ENCODE results near the gene COL4A3. TPM values are rescaled to one million over a fixed set of nuclear protein-coding genes. Genes with fewer than 3 reads are reported as not detected.
"Not testable (repeated sequence)": the region's sequence is repeated elsewhere in the genome, so short reads cannot be mapped to it uniquely, and the experiment has no call there.

Gene COL4A3
- total RNA-seq, 1 donor from 2014 or later, result under 0.01 TPM

GRCh38 chr2:227160164-227160563 is 4.3 kb upstream of the COL4A3 start:
- DNase-seq, result no peak

GRCh38 chr2:227161947-227162346 is 2.5 kb upstream of the COL4A3 start:
- DNase-seq, result no peak

GRCh38 chr2:227163485-227163997 is 883 bp upstream of the COL4A3 start:
- no peak for DNase-seq

GRCh38 chr2:227164763-227165291 is 403 bp downstream of the COL4A3 start:
- DNase-seq, result no peak

- DNase-seq, result not testable (repeated sequence)
Measured at GRCh38 chr2:227171779-227172178, 7.4 kb downstream of the COL4A3 start.

GRCh38 chr2:227177592-227178336 is 13.3 kb downstream of the COL4A3 start:
- no peak for DNase-seq

GRCh38 chr2:227179988-227180685 is 15.7 kb downstream of the COL4A3 start:
- DNase-seq, result no peak

- no peak for DNase-seq
Measured at GRCh38 chr2:227180770-227181169, 16.3 kb downstream of the COL4A3 start.

GRCh38 chr2:227182765-227183164 is 18.3 kb downstream of the COL4A3 start:
- no peak for DNase-seq

GRCh38 chr2:227183657-227184367 is 19.4 kb downstream of the COL4A3 start:
- DNase-seq, result no peak

GRCh38 chr2:227185615-227186232 is 21.3 kb downstream of the COL4A3 start:
- no peak for DNase-seq

- no peak for DNase-seq
Measured at GRCh38 chr2:227186751-227187150, 22.3 kb downstream of the COL4A3 start.

- no peak for DNase-seq
Measured at GRCh38 chr2:227188292-227188691, 23.9 kb downstream of the COL4A3 start.

- no peak for DNase-seq
Measured at GRCh38 chr2:227191367-227191766, 26.9 kb downstream of the COL4A3 start.

GRCh38 chr2:227192491-227192890 is 28.1 kb downstream of the COL4A3 start:
- DNase-seq, result no peak

GRCh38 chr2:227194219-227194618 is 29.8 kb downstream of the COL4A3 start:
- no peak for DNase-seq

- DNase-seq, result no peak
Measured at GRCh38 chr2:227198866-227199265, 34.4 kb downstream of the COL4A3 start.

- DNase-seq, result no peak
Measured at GRCh38 chr2:227201771-227202170, 37.3 kb downstream of the COL4A3 start.

GRCh38 chr2:227204452-227204851 is 40.0 kb downstream of the COL4A3 start:
- DNase-seq, result no peak

- DNase-seq, result no peak
Measured at GRCh38 chr2:227205701-227206100, 41.3 kb downstream of the COL4A3 start.

- DNase-seq, result no peak
Measured at GRCh38 chr2:227206406-227206805, 42.0 kb downstream of the COL4A3 start.

GRCh38 chr2:227207573-227207972 is 43.1 kb downstream of the COL4A3 start:
- DNase-seq, result no peak

- DNase-seq, result no peak
Measured at GRCh38 chr2:227214622-227215041, 50.2 kb downstream of the COL4A3 start.
